Activated gamma-delta T cell (primary cell): ENCODE measurements around the gene AXIN2.

ENCODE experiments used
- DNase-seq: peaks from one replicate; lab custom pipeline; 2025; lab: John Stamatoyannopoulos, UW
- total RNA-seq, 2 donors: gene quantifications; one replicate each; lab custom pipeline; 2026; lab: John Stamatoyannopoulos, UW

The AXIN2 gene
- total RNA-seq: 7.9 to 22.5 reads per million in 2 donors

- DNase-seq: peak; percentile 72
These were observed at the start of gene AXIN2 for GRCh38 chr17:65561452-65562205. TSS of gene AXIN2 (minus strand) at chr17:65561648. CDS start at chr17:65558620, 3,028 bp downstream.

DNA sequence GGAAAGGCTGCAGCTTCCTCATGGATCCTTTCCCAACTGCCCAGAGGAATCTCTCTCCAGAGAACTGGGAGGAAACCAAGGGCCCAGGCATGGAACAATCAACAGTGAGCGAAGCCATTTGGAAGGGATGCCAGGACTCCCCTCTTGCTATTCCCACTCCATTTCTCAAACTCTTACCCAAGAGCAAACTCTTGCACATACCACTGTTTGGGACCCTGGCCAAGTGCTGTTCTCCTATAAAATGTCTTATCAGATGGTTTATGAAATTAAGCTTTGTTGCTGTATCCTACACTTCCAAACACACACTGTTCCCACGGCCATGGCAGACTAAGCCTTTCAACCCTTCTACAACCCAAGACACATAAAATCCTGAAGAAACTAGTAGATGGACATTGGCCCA is 48.3 kb upstream of the AXIN2 start:
- no peak for DNase-seq

- no peak for DNase-seq
These were observed 47.8 kb upstream of the AXIN2 start for GRCh38 chr17:65609286-65609685.

DNA sequence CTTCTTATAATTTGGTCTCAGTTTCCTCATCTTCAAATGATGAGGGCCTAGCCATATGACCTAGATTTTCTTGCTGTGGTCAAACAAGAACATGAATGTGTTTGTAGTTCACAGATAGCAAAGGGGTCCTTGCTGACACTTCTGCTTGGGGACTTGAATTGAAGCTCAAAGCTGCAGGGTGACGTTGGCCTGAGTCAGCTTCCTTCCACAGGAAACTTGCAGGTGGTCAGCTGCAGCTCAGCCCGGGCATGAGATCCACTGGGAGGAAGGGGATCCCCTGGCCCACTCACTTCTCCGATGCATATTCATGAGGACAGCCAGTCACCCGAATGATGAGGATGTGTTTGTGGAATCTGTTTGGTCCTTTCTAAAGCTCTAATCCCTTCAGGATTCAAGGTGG is 42.6 kb upstream of the AXIN2 start:
- DNase-seq: no peak

GRCh38 chr17:65601881-65602280 is 40.4 kb upstream of the AXIN2 start:
- no peak for DNase-seq

- DNase-seq: no peak
These were observed 39.7 kb upstream of the AXIN2 start for GRCh38 chr17:65601145-65601544.

GRCh38 chr17:65600518-65600917 is 39.1 kb upstream of the AXIN2 start:
- no peak for DNase-seq

DNA sequence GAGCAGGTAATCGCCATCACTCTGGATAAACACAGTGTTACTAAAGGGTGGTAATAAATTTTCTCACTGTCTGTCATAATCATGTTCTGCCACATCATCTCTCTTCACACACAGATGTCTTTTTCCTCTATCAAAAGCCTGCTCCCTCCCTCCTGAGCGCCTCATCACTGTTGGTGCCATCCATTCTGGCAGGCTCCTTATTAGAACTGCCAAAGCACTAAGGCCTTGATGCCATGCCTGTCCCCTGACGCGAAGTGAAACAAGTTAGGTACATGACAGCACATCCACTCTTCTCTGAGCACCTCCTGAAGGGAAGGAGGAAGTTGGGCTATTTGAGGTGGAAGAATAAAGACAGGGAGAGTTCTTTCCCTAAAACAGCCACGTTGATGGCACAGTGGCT is 38.2 kb upstream of the AXIN2 start:
- DNase-seq: no peak

DNA sequence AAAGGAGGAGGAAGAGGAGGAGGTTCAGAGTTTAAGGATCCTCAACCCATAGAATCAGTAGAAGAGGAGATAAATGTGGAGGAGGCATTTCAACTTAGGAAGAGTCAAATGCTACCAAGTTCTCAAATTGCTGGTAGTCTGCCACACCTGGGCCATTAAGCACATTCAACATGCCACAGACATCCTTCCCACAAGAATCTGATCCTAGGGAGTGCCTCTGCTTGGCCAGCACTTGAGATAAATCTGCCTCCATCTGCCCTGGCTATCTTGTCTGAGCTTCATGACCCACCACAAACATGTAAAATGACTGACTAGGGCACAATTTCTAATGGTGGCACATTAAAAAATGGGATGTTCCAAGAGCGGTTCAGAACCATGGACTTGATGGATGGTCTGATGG is 37.3 kb upstream of the AXIN2 start:
- DNase-seq: no peak

GRCh38 chr17:65595071-65595656 is 33.7 kb upstream of the AXIN2 start:
- no peak for DNase-seq

GRCh38 chr17:65593855-65594845 is 32.7 kb upstream of the AXIN2 start:
- no peak for DNase-seq

DNA sequence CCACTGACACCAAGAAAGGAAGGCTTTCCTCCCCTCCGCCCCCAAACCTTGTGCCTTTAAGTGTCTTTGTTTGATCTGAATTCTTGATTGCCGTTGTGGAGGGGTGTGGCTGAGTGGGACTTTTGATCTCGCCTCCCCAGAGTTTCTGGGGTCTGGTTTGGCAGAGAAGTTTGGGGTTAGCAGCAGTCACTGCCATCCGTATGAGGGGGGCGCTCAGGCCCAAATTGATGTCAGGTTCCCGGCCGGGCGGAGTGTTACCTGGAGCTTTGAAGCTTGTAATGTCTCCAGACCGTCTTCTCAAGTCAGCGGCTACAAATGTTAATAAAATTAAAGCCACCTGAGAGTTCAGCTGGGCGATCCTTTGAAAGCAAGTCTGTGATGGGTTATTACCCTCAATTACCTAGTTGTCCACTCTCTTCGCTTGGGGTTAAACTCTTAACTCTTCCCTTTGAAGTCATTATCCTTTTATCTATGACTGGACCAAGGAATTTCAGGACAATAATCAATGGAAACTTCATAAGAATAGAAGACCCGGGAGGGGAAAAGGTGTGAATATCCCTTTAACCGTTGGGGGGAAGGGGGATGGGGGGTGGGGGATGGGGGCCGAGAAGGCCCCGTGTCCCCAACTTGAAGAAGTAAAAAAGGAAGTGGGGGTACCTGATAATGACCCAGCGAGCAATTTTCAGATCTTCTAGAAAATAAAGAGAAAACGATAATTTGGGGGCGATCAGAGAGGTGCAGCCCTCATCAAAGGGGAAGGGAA is 31.8 kb upstream of the AXIN2 start:
- DNase-seq: no peak

GRCh38 chr17:65592125-65592965 is 30.9 kb upstream of the AXIN2 start:
- DNase-seq: no peak

DNA sequence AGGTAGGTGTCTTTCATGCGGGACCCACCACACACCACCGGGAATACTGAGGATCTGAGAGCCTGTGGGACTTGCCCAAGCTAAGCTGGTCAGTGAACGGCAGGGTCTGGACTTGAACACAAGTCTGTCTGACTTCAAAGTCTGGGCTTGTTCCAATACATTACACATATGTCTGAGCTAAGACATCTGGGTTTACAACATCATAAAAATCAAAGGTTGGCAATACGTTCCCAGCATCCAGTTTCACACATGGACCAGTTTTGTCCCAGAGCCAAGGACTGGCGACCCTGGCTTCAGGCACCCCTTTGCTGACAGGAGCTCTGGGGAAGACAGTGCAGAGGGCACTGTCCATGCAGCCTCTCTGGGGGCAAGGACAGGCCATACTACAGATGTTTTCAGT is 27.9 kb upstream of the AXIN2 start:
- DNase-seq: no peak

- no peak for DNase-seq
These were observed 26.8 kb upstream of the AXIN2 start for GRCh38 chr17:65588181-65588808.

DNA sequence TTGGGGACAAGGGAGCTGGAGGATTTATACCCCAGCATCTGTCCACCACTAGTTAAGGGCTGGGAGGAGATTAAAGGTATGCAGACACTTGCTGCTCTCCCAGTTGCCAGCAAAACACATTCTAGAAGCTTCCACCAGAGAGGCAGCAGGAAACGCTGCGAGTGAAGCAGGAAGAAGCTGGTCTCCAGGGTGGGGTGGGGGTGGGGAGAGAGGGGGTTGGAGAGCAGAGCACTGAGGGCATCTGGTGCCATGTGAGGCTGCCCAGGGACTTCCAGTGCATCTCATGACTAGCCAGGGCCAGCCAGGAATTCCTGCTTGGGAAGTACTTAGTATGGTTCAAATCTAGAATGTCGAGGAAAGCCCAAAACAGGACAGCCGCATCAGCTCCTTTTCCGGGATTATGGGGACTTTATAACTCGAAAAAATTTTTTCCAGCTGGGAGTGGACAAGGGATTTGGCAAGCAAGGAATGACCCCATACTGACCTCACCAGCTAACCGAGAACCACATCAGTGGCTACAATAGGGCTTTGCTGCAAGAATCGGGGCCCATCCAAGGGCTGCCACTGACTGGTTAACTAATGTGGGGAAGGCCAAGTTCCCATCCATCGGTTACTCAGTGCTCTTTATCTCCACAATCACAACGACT is 26.2 kb upstream of the AXIN2 start:
- no peak for DNase-seq

DNA sequence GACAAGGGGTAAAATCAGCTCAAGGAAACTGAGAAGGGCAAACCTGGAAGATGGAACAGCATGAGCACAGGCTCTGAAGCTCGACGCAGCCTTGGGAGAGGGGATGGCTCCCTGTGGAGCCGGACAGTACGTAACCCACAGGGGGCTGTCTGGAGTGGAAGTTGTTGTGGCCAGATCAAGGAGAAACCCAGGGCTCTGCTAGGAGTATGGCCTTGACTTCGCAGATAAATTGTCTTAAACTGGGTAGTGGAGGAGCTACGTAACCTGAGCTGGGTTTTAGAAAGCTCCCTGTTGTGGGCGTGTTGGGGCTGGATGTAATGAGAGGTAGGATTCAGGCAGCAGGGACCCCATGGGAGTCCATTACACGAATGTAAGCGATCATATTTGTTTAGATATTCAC is 25.5 kb upstream of the AXIN2 start:
- no peak for DNase-seq

DNA sequence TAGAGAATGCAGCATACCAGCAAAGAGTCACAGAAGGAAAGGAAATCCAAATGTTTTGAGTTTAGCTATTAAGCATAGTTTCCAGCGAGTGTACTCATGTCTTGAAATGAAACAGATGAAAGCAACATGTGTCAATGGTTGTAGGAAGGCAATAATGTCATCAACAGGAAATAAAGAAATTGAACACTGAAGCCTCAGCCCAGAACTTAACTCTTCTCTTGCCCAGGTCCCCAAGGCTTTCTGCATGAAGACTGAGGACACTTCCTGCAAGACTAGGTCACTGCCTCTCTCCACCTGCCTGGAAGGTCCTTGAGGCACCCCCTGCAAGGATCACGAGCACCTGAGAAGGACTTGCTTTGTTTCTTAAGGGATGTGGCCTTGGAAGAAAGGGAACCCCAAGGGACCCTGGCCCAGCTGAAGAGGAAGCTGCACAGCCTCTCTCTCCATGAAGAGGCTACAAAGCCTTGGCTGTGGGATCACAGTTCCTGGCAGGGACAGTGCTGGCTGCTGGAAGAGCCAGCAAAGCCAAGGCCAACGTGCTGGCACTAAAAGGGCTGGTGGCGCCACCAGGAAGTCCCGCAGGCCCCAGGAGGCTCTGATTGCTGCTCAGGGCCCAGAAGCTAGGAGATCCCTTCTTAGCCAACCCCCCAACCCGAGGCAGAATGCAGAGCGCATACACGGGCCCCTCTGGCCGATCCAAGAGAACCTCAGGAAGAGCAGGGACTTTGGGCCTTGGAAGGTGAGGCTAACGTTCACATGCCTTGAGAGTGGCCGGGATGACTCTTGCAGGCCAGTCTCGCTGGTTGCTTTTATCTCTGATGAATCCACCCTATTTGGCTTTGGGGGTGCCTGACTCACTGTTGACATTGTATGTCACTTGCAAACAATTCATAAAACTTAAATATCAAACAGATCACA is 23.4 kb upstream of the AXIN2 start:
- no peak for DNase-seq
